K562 (cell line): ENCODE results near the gene WNT3. TPM values are rescaled to one million over a fixed set of nuclear protein-coding genes. Genes with fewer than 3 reads are reported as not detected.

Experiments used
- CEBPZ ChIP-seq: fragments of 150-350 bp; IDR thresholded peaks from 2 replicates; pipeline ENCODE4 v1.6.1; 2014; ENCODE audit warnings: low read depth, mild to moderate bottlenecking, low read length, borderline replicate concordance
- GATA2 ChIP-seq: sonication (generic); formaldehyde crosslinking; IDR thresholded peaks from 2 replicates; pipeline ENCODE4 v1.4.0; 2020; ENCODE audit warnings: mild to moderate bottlenecking, missing genetic modification reagents
- GTF2B ChIP-seq: IDR thresholded peaks from 2 replicates; pipeline ENCODE4 v1.6.1; 2011; ENCODE audit not compliant: insufficient read length; ENCODE audit errors: extremely low read depth
- MEIS2 ChIP-seq: fragments of 450-650 bp; IDR thresholded peaks from 2 replicates; pipeline ENCODE4 v1.6.1; 2014; ENCODE audit warnings: mild to moderate bottlenecking; ENCODE audit not compliant: partially characterized antibody
- MTA1 ChIP-seq: fragments of 450-650 bp; IDR thresholded peaks from 2 replicates; pipeline ENCODE4 v1.6.1; 2017; ENCODE audit warnings: borderline replicate concordance
- SMAD2 ChIP-seq: fragments of 150-350 bp; IDR thresholded peaks from 2 replicates; pipeline ENCODE4 v1.6.1; 2014; ENCODE audit warnings: low read depth, mild to moderate bottlenecking, low read length
- SP1 ChIP-seq: sonication (generic); formaldehyde crosslinking; IDR thresholded peaks from 2 replicates; pipeline ENCODE4 v1.8.1; 2022; ENCODE audit warnings: mild to moderate bottlenecking, missing genetic modification reagents
- ZNF408 ChIP-seq: fragments of 250-450 bp; sonication (Bioruptor Pico); IDR thresholded peaks from 2 replicates; pipeline ENCODE4 v1.4.0; 2020; ENCODE audit warnings: low read depth, mild to moderate bottlenecking, moderate library complexity
- ZNF583 ChIP-seq: fragments of 250-450 bp; sonication (Bioruptor Pico); IDR thresholded peaks from 2 replicates; pipeline ENCODE4 v1.4.0; 2020
- ZNF609 ChIP-seq: sonication (generic); formaldehyde crosslinking; IDR thresholded peaks from 2 replicates; pipeline ENCODE4 v1.8.1; 2023; ENCODE audit warnings: missing genetic modification reagents, mild to moderate bottlenecking, borderline replicate concordance
- polyA plus RNA-seq, 8 experiments: library from polyadenylated mRNA; depleted of rRNA in 4 of 8; stranded (reverse) in 5 of 8; unstranded in 3 of 8; fragments of >200 nt; fragmentation: Nextera tagmentation in 2 of 8; fragmentation: Illumina TruSeq in 1 of 8; extraction: Ambion mirVana in 2 of 8; extraction: Trizol in 1 of 8; gene quantifications; 2 replicates each; pipeline versions ENCODE4 v1.2.1 to v1.2.3, GENCODE V29; 2011 to 2014; ENCODE audit warnings: inconsistent platforms in 1 of 8, missing spikeins in 1 of 8
- total RNA-seq, 7 experiments: library from RNA; depleted of rRNA in 6 of 7; stranded (reverse); fragments of >200 nt in 6 of 7; fragmentation: Illumina TruSeq in 2 of 7; extraction: Trizol in 2 of 7; gene quantifications; 2 replicates each; pipeline versions ENCODE4 v1.2.1 to v1.2.3, GENCODE V29; 2011 to 2021; ENCODE audit warnings: low replicate concordance in 1 of 7

The WNT3 gene
- total and polyA plus RNA-seq, 9 of the 15 experiments (the other 6 are each of a cell fraction or from before 2014, with no cell fraction given): 1.5 to 6.1 (median 3.3) TPM

- TF ChIP-seq ZNF609 (CRISPR knock-in tag): no peak
- peak; percentile 8 for TF ChIP-seq MEIS2
- TF ChIP-seq SMAD2: no peak
- TF ChIP-seq CEBPZ: no peak
- no peak for TF ChIP-seq GTF2B
- TF ChIP-seq SP1 (CRISPR knock-in tag): 0 out of 2 replicates have a peak, but pooled peaks have one; percentile 17
- TF ChIP-seq GATA2 (CRISPR knock-in tag): no peak
- no peak for TF ChIP-seq ZNF408 (CRISPR knock-in tag)
- no peak for TF ChIP-seq ZNF583 (CRISPR knock-in tag)
- TF ChIP-seq MTA1: no peak
Measured at GRCh38 chr17:46782250-46782953, 36.1 kb downstream of the WNT3 start (continued).
